Epithelial cell of umbilical artery (primary cell): ENCODE data around the gene LYRM4. TPM values are rescaled to one million over a fixed set of nuclear protein-coding genes. Genes with fewer than 3 reads are reported as not detected.

Experiments
- total RNA-seq: library from RNA; depleted of rRNA; stranded (reverse); fragments of >200 nt; gene quantifications from 2 replicates; pipeline ENCODE4 v1.2.3, GENCODE V29; 2014

LYRM4 gene
- total RNA-seq = 17.8 and 17.9 TPM in 2 replicates

GRCh38 chr6:5260661-5261544, at the start of gene LYRM4, which contains the start of gene FARS2:
Gene LYRM4 (minus strand): TSS chr6:5260950. CDS start chr6:5260733, 217 bp downstream.
Gene FARS2 (plus strand): TSS chr6:5261513.

GRCh38 chr6:5084781-5085647, 175.7 kb downstream of the LYRM4 start, which contains the start of gene PPP1R3G:
Gene PPP1R3G (plus strand): TSS chr6:5085341. CDS start chr6:5085486, 145 bp downstream.

Other genes starting within 250 kb of the LYRM4 start
- gene PPP1R3G, start 175.6 kb downstream of the LYRM4 start, total RNA-seq = under 0.01 and 0.32 TPM in 2 replicates
- gene FARS2, start 563 bp upstream of the LYRM4 start, total RNA-seq = 33.8 and 40.9 TPM in 2 replicates